ENCODE data around the gene HOXA6. TPM values are rescaled to one million over a fixed set of nuclear protein-coding genes. Genes with fewer than 3 reads are reported as not detected.

Gene HOXA6
- total RNA-seq, 2 donors from 2014 or later: 6.9 to 7.5 TPM

DNA sequence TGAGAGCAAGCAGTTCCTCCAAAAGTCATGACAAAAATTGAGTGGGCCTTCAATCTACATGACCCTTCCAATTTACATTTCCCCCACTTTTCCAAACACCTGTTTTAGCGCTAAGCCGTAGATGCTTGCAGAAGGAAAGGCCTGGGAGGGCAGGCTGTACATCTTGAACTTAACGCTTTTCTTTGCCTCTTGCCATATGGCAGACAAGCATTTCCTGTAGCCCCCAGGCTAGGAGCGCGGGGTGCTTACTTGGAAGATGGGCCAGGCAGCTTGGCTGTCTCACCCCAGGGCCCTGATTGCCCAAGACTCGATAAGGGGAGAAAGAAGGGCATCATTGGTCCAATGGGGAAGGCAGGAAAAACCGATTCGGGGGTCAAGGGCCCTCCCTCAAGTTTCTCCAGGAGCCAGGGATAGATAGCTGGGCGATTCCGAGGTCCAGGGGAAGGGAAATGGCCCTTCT is 24.8 kb upstream of the HOXA6 start:
- no peak for TF ChIP-seq POLR2AphosphoS5 (IDR thresholded peaks at IDR 0.05)
- no peak for TF ChIP-seq CTCF (IDR thresholded peaks at IDR 0.05)
- no peak for TF ChIP-seq POLR2A (IDR thresholded peaks at IDR 0.05)
- peak overlapping the region; percentile 61 to 80 for H3K4me3 ChIP-seq
- no peaks in the 10 kb centered on the region for H3K36me3 ChIP-seq
- H3K9me3 ChIP-seq: no peaks in the 10 kb centered on the region
- intact Hi-C loops (cut with DNase I): no loop called here
- no peaks in the 10 kb centered on the region for H3K27me3 ChIP-seq (replicated peaks; ENCODE audit: insufficient read depth)
- H3K27ac ChIP-seq: peak overlapping the region; percentile 96
- no peak for DNase-seq (ENCODE audit: low spot score)
- H3K4me1 ChIP-seq (replicated peaks): no peaks in the 10 kb centered on the region
- WGBS: 6% methylated on average over 10 of the region's 10 CpGs

- intact Hi-C loops (cut with DNase I): no loop called here
- Histone ChIP-seq H3K27me3 (replicated peaks; ENCODE audit: insufficient read depth) (no peaks in the 10 kb centered on the region), H3K4me3 (peak overlapping the region; percentile 61 to 80), H3K27ac (peak overlapping the region; percentile 96), H3K36me3 (no peaks in the 10 kb centered on the region), H3K9me3 (no peaks in the 10 kb centered on the region), H3K4me1 (replicated peaks) (no peaks in the 10 kb centered on the region)
- no peak for DNase-seq (ENCODE audit: low spot score)
- TF ChIP-seq POLR2AphosphoS5 (IDR thresholded peaks at IDR 0.05) (no peak), CTCF (IDR thresholded peaks at IDR 0.05) (peak in 1 of 4 experiments; percentile 5), POLR2A (IDR thresholded peaks at IDR 0.05) (no peak)
- WGBS: 4% methylated on average over 30 of the region's 30 CpGs
These were observed 24.2 kb upstream of the HOXA6 start for GRCh38 chr7:27171637-27172314.

DNA sequence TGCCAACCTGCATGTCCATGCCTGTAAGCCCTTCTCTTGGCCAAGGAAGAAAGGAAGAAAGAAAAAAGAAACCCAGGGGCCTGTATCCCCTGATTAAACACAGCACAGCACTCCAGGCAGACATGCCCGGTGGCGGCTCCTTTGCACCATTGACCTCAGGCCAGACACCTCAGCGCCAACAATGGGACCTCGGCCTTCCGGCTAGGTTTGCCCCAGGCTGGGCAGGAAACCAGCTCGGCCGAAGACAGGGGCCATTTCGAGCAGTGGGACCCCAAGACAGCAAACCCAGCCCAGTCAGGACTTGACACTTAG is 23.7 kb upstream of the HOXA6 start:
- no peaks in the 10 kb centered on the region for H3K4me1 ChIP-seq (replicated peaks)
- H3K9me3 ChIP-seq: no peaks in the 10 kb centered on the region
- DNase-seq (ENCODE audit: low spot score): no peak
- peak overlapping the region; percentile 61 to 80 for H3K4me3 ChIP-seq
- TF ChIP-seq POLR2A (IDR thresholded peaks at IDR 0.05): no peak
- no peak for TF ChIP-seq CTCF (IDR thresholded peaks at IDR 0.05)
- TF ChIP-seq POLR2AphosphoS5 (IDR thresholded peaks at IDR 0.05): no peak
- intact Hi-C loops (cut with DNase I): no loop called here
- no peaks in the 10 kb centered on the region for H3K27me3 ChIP-seq (replicated peaks; ENCODE audit: insufficient read depth)
- peak overlapping the region; percentile 96 for H3K27ac ChIP-seq
- 3% methylated on average over 8 of the region's 8 CpGs for WGBS
- no peaks in the 10 kb centered on the region for H3K36me3 ChIP-seq

GRCh38 chr7:27170426-27171324 is 23.1 kb upstream of the HOXA6 start:
- Histone ChIP-seq H3K27ac (peak overlapping the region; percentile 96), H3K36me3 (no peaks in the 10 kb centered on the region), H3K9me3 (no peaks in the 10 kb centered on the region), H3K27me3 (replicated peaks; ENCODE audit: insufficient read depth) (no peaks in the 10 kb centered on the region), H3K4me1 (replicated peaks) (no peaks in the 10 kb centered on the region), H3K4me3 (peak overlapping the region; percentile 61 to 80)
- 9% methylated on average over 11 of the region's 11 CpGs for WGBS
- no peak for TF ChIP-seq POLR2A (IDR thresholded peaks at IDR 0.05)
- no peak for TF ChIP-seq POLR2AphosphoS5 (IDR thresholded peaks at IDR 0.05)
- no peak for TF ChIP-seq CTCF (IDR thresholded peaks at IDR 0.05)
- DNase-seq (ENCODE audit: low spot score): no peak
- intact Hi-C loops (cut with DNase I): no loop called here
